ENCODE results near the gene NGFR. TPM values are rescaled to one million over a fixed set of nuclear protein-coding genes. Genes with fewer than 3 reads are reported as not detected.
"Not testable (repeated sequence)": the region's sequence is repeated elsewhere in the genome, so short reads cannot be mapped to it uniquely, and the experiment has no call there.

Gene NGFR
- total RNA-seq, 1 experiment from 2014 or later, result 0.34 TPM

- peak; percentile 78 for DNase-seq (ENCODE audit: low read depth)
Observed at GRCh38 chr17:49496183-49496866, 1.2 kb downstream of the NGFR start.

GRCh38 chr17:49496867-49497147 is 1.7 kb downstream of the NGFR start:
- DNase-seq (ENCODE audit: low read depth), result no peak

- DNase-seq (ENCODE audit: low read depth), result peak; percentile 38
Observed at GRCh38 chr17:49497148-49498028, 2.3 kb downstream of the NGFR start.

GRCh38 chr17:49498029-49498615 is 3.0 kb downstream of the NGFR start:
- no peak for DNase-seq (ENCODE audit: low read depth)

- no peak for DNase-seq (ENCODE audit: low read depth)
Observed at GRCh38 chr17:49501496-49501895, 6.4 kb downstream of the NGFR start.

- no peak for DNase-seq (ENCODE audit: low read depth)
Observed at GRCh38 chr17:49502254-49502653, 7.2 kb downstream of the NGFR start.

GRCh38 chr17:49502680-49503079 is 7.6 kb downstream of the NGFR start:
- not testable (repeated sequence) for DNase-seq (ENCODE audit: low read depth)

GRCh38 chr17:49504369-49504768 is 9.3 kb downstream of the NGFR start:
- no peak for DNase-seq (ENCODE audit: low read depth)

GRCh38 chr17:49505854-49506253 is 10.8 kb downstream of the NGFR start:
- no peak for DNase-seq (ENCODE audit: low read depth)

- DNase-seq (ENCODE audit: low read depth), result no peak
Observed at GRCh38 chr17:49506282-49506681, 11.2 kb downstream of the NGFR start.

GRCh38 chr17:49508061-49508865 is 13.2 kb downstream of the NGFR start:
- peak; percentile 71 for DNase-seq (ENCODE audit: low read depth)

GRCh38 chr17:49508866-49509587 is 13.9 kb downstream of the NGFR start:
- no peak for DNase-seq (ENCODE audit: low read depth)

GRCh38 chr17:49509588-49509917 is 14.5 kb downstream of the NGFR start:
- no peak for DNase-seq (ENCODE audit: low read depth)

GRCh38 chr17:49510059-49510719 is 15.1 kb downstream of the NGFR start:
- no peak for DNase-seq (ENCODE audit: low read depth)

GRCh38 chr17:49510720-49511110 is 15.6 kb downstream of the NGFR start:
- no peak for DNase-seq (ENCODE audit: low read depth)

- no peak for DNase-seq (ENCODE audit: low read depth)
Observed at GRCh38 chr17:49511810-49512209, 16.7 kb downstream of the NGFR start.

GRCh38 chr17:49512296-49513043 is 17.4 kb downstream of the NGFR start:
- DNase-seq (ENCODE audit: low read depth), result no peak

GRCh38 chr17:49513044-49513395 is 17.9 kb downstream of the NGFR start:
- DNase-seq (ENCODE audit: low read depth), result no peak

GRCh38 chr17:49513641-49514040 is 18.5 kb downstream of the NGFR start:
- no peak for DNase-seq (ENCODE audit: low read depth)

- no peak for DNase-seq (ENCODE audit: low read depth)
Observed at GRCh38 chr17:49514071-49514721, 19.1 kb downstream of the NGFR start.
